ENCODE data around the gene ROBO2.

DNA sequence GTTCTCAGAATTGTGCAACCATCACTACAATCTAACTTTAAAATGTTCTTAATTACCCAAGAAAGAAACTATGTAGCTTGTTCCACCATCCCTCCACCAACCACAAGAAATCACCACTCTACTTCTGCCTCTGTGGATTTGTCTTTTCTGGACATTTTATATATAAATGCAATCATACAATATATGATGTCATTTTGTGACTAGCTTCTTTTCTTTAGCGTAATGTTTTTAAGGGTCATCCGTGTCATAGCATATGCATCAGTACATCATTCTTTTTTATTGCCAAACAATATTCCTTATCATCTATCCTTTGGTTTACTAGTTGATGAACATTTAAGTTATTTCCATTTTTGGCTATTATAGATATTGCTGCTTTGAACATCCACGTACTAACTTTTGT is 5.8 kb downstream of the ROBO2 start:
- no peak for TF ChIP-seq CTCF (IDR thresholded peaks at IDR 0.05)
- no peak for TF ChIP-seq POLR2A (IDR thresholded peaks at IDR 0.05)

All from lower leg skin (tissue), 3 donors.